ENCODE measurements around the gene TBCCD1.
"Not testable (repeated sequence)": the region's sequence is repeated elsewhere in the genome, so short reads cannot be mapped to it uniquely, and the experiment has no call there.

DNA sequence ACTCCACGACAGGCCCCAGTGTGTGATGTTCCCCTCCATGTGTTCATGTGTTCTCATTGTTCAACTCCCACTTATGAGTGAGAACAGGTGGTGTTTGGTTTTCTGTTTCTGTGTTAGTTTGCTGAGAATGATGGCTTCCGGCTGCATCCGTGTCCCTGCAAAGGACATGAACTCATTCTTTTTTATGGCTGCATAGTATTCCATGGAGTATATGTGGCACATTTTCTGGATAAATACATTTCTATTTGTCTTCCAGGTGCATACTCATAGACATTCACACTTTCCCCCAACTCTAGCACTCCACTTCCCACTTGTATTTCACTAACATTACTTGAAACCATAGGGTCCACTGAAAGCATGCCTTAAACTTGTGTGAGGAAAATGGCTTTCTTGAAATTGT is 35.4 kb downstream of the TBCCD1 start:
- TF ChIP-seq, protein P1, sequence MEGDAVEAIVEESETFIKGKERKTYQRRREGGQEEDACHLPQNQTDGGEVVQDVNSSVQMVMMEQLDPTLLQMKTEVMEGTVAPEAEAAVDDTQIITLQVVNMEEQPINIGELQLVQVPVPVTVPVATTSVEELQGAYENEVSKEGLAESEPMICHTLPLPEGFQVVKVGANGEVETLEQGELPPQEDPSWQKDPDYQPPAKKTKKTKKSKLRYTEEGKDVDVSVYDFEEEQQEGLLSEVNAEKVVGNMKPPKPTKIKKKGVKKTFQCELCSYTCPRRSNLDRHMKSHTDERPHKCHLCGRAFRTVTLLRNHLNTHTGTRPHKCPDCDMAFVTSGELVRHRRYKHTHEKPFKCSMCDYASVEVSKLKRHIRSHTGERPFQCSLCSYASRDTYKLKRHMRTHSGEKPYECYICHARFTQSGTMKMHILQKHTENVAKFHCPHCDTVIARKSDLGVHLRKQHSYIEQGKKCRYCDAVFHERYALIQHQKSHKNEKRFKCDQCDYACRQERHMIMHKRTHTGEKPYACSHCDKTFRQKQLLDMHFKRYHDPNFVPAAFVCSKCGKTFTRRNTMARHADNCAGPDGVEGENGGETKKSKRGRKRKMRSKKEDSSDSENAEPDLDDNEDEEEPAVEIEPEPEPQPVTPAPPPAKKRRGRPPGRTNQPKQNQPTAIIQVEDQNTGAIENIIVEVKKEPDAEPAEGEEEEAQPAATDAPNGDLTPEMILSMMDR (conservative IDR thresholded peaks at IDR 0.05; ENCODE audit: low read depth in 2 of 2), result not testable (repeated sequence)
- TF ChIP-seq STAT1 (IDR thresholded peaks at IDR 0.05; ENCODE audit: unreplicated experiment); POLR2AphosphoS5 (IDR thresholded peaks at IDR 0.05; ENCODE audit: low read depth); JUNB (IDR thresholded peaks at IDR 0.05; ENCODE audit: unreplicated experiment); ZNF114 (CRISPR knock-in tag; IDR thresholded peaks at IDR 0.05); EZH2 (IDR thresholded peaks at IDR 0.05; ENCODE audit: low read depth, unreplicated experiment); CREB1 (CRISPR knock-in tag; IDR thresholded peaks at IDR 0.05; ENCODE audit: low read depth); EZH2phosphoT487 (IDR thresholded peaks at IDR 0.05; ENCODE audit: unreplicated experiment): not testable (repeated sequence)

Data from GM23338 (cell line).